Smooth muscle cell (in vitro differentiated cells): ENCODE results near the gene CDC23. TPM values are rescaled to one million over a fixed set of nuclear protein-coding genes. Genes with fewer than 3 reads are reported as not detected.
"Not testable (repeated sequence)": the region's sequence is repeated elsewhere in the genome, so short reads cannot be mapped to it uniquely, and the experiment has no call there.

ENCODE experiments used
- DNase-seq: peaks from one replicate; lab custom pipeline; 2025; ENCODE audit not compliant: unreplicated experiment; lab: John Stamatoyannopoulos, UW
- H2AFZ ChIP-seq: fragments of 200-600 bp; sonication (generic); 2 replicates; pipeline ENCODE4 v1.6.0; 2016; ENCODE audit warnings: antibody characterized with exemption, low read depth, mild to moderate bottlenecking
- H3F3A ChIP-seq: fragments of 200-600 bp; sonication (generic); 2 replicates; pipeline ENCODE4 v1.6.0; 2017; ENCODE audit warnings: antibody characterized with exemption, low read depth
- H3K27ac ChIP-seq: fragments of 200-600 bp; sonication (generic); 2 replicates; pipeline ENCODE4 v1.5.1; 2016; ENCODE audit warnings: low read depth, mild to moderate bottlenecking
- H3K27me3 ChIP-seq: fragments of 200-600 bp; sonication (generic); 2 replicates; pipeline ENCODE4 v1.6.1; 2016; ENCODE audit warnings: low read depth, mild to moderate bottlenecking
- H3K36me3 ChIP-seq: fragments of 200-600 bp; sonication (generic); 2 replicates; pipeline ENCODE4 v1.5.1; 2016; ENCODE audit warnings: low read depth
- H3K4me1 ChIP-seq: fragments of 200-600 bp; sonication (generic); 2 replicates; pipeline ENCODE4 v1.5.1; 2016; ENCODE audit warnings: low read depth
- H3K4me2 ChIP-seq: fragments of 200-600 bp; sonication (generic); 2 replicates; pipeline ENCODE4 v1.6.0; 2016; ENCODE audit warnings: mild to moderate bottlenecking
- H3K4me3 ChIP-seq: fragments of 200-600 bp; sonication (generic); 2 replicates; pipeline ENCODE4 v1.5.1; 2016; ENCODE audit warnings: mild to moderate bottlenecking
- H3K79me2 ChIP-seq: fragments of 200-600 bp; sonication (generic); 2 replicates; pipeline ENCODE4 v1.6.0; 2016; ENCODE audit warnings: low read depth, mild to moderate bottlenecking
- H3K9ac ChIP-seq: fragments of 200-600 bp; sonication (generic); 2 replicates; pipeline ENCODE4 v1.6.0; 2016; ENCODE audit warnings: low read depth
- H3K9me3 ChIP-seq: fragments of 200-600 bp; sonication (generic); replicated peaks from 2 replicates; pipeline ENCODE4 v1.5.1; 2016; ENCODE audit warnings: low read depth
- H4K20me1 ChIP-seq: fragments of 200-600 bp; sonication (generic); 2 replicates; pipeline ENCODE4 v1.6.0; 2016; ENCODE audit warnings: low read depth
- WGBS: methylation state at CpG from one replicate; pipeline ENCODE4 v1.1.7; 2016; ENCODE audit warnings: low lambda C conversion rate; 5-methylcytosine and 5-hydroxymethylcytosine counted together
- polyA plus RNA-seq: library from polyadenylated mRNA; unstranded; fragments of >200 nt; fragmentation: Nextera tagmentation; extraction: Ambion mirVana; gene quantifications from 2 replicates; pipeline ENCODE4 v1.2.1, GENCODE V29; 2016
- total RNA-seq: library from RNA; depleted of rRNA; stranded (reverse); fragments of >200 nt; gene quantifications from 2 replicates; pipeline ENCODE4 v1.2.3, GENCODE V29; 2014
- TF ChIP-seq, protein P1 (sequence below): fragments of 200-600 bp; sonication (generic); IDR thresholded peaks from 2 replicates; pipeline ENCODE4 v1.5.1; 2017; ENCODE audit warnings: borderline replicate concordance, mild to moderate bottlenecking, antibody characterized with exemption; ENCODE audit not compliant: insufficient read depth, poor library complexity, severe bottlenecking

CDC23 gene
- total and polyA plus RNA-seq, 2 experiments from 2014 or later: 37.2 to 39.5 TPM

DNA sequence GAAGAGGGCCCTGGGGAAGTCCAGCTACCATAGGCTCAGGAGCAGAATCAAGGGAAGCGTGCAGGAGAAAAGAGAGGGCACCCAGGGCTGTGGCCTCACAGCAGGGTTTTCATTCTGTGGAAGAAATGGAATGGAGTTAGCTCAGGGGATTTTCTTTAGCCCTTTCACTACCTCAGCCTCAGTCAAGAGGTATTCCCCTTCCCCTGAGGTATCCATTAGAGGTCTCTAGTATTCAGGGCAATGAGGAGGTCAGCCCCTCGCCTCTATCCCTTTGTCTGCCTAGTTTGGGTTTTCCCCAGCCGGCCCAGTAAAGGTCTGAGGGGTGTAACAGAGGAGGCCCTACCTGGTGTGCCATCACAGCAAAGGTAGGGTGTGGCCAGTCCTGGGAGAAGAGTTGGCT is 39.8 kb upstream of the CDC23 start:
- Histone ChIP-seq H3K79me2 (no peaks in the 10 kb centered on the region), H4K20me1 (no peaks in the 10 kb centered on the region), H3K4me2 (no peak overlapping the region), H3F3A (no peaks in the 10 kb centered on the region), H3K9me3 (no peaks in the 10 kb centered on the region), H3K4me1 (no peaks in the 10 kb centered on the region), H3K36me3 (no peaks in the 10 kb centered on the region), H3K27ac (no peak overlapping the region), H3K4me3 (no peak overlapping the region), H3K27me3 (no peaks in the 10 kb centered on the region), H2AFZ (no peak overlapping the region), H3K9ac (no peak overlapping the region)
- 83% methylated on average over 3 of the region's 3 CpGs for WGBS
- DNase-seq: no peak
- TF ChIP-seq, protein P1, sequence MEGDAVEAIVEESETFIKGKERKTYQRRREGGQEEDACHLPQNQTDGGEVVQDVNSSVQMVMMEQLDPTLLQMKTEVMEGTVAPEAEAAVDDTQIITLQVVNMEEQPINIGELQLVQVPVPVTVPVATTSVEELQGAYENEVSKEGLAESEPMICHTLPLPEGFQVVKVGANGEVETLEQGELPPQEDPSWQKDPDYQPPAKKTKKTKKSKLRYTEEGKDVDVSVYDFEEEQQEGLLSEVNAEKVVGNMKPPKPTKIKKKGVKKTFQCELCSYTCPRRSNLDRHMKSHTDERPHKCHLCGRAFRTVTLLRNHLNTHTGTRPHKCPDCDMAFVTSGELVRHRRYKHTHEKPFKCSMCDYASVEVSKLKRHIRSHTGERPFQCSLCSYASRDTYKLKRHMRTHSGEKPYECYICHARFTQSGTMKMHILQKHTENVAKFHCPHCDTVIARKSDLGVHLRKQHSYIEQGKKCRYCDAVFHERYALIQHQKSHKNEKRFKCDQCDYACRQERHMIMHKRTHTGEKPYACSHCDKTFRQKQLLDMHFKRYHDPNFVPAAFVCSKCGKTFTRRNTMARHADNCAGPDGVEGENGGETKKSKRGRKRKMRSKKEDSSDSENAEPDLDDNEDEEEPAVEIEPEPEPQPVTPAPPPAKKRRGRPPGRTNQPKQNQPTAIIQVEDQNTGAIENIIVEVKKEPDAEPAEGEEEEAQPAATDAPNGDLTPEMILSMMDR: no peak

DNA sequence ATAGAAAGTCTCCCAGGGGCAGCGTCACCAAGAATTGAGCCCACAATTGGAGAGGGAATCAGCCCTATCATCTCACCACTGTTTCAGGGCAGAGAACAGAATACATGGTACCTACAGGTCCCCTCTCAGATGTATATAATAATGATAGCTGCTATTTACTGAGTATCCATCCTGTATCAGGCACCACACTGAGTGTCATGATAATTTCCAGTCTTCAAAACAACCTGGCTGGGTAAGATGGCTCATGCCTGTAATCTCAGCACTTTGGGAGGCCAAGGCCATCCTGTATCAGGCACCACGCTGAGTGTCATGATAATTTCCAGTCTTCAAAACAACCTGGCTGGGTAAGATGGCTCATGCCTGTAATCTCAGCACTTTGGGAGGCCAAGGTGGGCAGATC is 34.7 kb upstream of the CDC23 start:
- H3K79me2 ChIP-seq, H3K4me3 ChIP-seq, H2AFZ ChIP-seq, H3K36me3 ChIP-seq, H3K27ac ChIP-seq, H3F3A ChIP-seq, DNase-seq, H3K27me3 ChIP-seq, H3K9ac ChIP-seq, H4K20me1 ChIP-seq, H3K9me3 ChIP-seq, H3K4me2 ChIP-seq: not testable (repeated sequence)
- WGBS: 90% methylated on average over 2 of the region's 2 CpGs
- peaks cover 12% of the 10 kb centered on the region for H3K4me1 ChIP-seq

DNA sequence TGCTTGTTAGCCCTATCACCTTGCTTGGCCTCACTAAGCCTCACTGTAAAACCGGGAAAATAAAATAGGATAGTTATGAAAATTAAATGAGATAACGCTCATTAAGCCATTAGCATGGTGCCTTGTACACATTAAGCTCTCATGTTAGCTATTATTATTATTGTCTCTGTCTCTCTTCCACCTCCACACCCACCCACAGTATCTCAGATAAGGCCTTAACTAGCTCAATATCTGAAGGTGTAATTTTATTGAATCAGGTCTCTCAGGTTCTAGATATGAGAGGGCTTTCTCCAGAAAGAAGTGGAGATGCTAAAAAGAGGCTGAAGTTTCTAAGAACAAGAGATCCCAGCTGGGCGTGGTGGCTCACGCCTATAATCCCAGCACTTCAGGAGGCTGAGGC is 33.7 kb upstream of the CDC23 start:
- Histone ChIP-seq H3F3A (no peaks in the 10 kb centered on the region), H4K20me1 (no peaks in the 10 kb centered on the region), H2AFZ (no peak overlapping the region), H3K4me3 (no peak overlapping the region), H3K9ac (no peak overlapping the region), H3K9me3 (no peaks in the 10 kb centered on the region), H3K79me2 (no peaks in the 10 kb centered on the region), H3K4me1 (peaks cover 18% of the 10 kb centered on the region), H3K4me2 (no peak overlapping the region), H3K27ac (no peak overlapping the region), H3K27me3 (no peaks in the 10 kb centered on the region), H3K36me3 (no peaks in the 10 kb centered on the region)
- WGBS: 94% methylated on average over 4 of the region's 4 CpGs
- DNase-seq: no peak
- TF ChIP-seq, protein P1: no peak

DNA sequence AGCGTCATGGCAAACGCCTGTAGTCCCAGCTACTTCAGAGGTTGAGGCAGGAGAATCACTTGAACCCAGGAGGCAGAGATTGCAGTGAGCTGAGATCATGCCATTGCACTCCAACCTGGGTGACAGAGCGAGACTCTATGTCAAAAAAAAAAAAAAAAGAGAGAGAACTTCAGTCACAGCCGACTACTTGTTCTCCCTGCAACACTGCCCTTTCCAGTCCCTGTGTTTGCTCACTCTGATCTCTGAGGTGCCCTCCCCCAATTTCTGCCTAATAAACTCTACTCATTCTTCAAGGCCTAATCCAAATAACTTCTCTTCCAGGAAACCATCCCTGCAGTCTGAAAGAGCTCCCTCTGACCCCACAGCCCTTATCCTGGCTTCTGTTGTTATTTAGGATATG is 33.2 kb upstream of the CDC23 start:
- Histone ChIP-seq H3K9ac (no peak overlapping the region), H3K9me3 (no peaks in the 10 kb centered on the region), H3K27me3 (no peaks in the 10 kb centered on the region), H3K79me2 (no peaks in the 10 kb centered on the region), H3K4me3 (no peak overlapping the region), H4K20me1 (no peaks in the 10 kb centered on the region), H2AFZ (no peak overlapping the region), H3K4me2 (no peak overlapping the region), H3K27ac (no peak overlapping the region), H3K36me3 (no peaks in the 10 kb centered on the region), H3F3A (no peaks in the 10 kb centered on the region), H3K4me1 (peaks cover 22% of the 10 kb centered on the region)
- no peak for DNase-seq
- TF ChIP-seq, protein P1: no peak
- 79% methylated on average over 4 of the region's 4 CpGs for WGBS
